ENCODE data around the gene ZNF280A.

DNA sequence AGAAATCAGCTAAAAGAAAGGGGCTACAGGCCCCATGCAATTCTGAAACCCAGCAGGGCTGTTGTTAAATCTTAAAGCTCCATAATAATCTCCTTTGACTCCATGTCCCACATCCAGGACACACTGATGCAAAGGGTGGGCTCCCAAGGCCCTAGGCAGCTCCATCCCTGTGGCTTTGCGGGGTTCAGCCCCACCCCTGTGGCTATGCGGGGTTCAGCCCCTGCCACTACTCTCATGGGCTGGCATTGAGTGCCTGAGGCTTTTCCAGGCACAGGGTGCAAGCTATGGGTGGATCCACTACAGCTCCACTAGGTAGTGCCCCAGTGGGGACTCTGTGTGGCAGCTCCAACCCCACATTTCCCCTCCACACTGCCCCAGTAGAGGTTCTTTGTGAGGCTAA lies 8.7 kb upstream of the ZNF280A start:
- no peak for TF ChIP-seq OSR1 (CRISPR knock-in tag; IDR thresholded peaks at IDR 0.05)
- no peak for TF ChIP-seq ARNTL (CRISPR knock-in tag; IDR thresholded peaks at IDR 0.05; ENCODE audit: borderline replicate concordance, low read depth)
- no peak for TF ChIP-seq ZFP3 (CRISPR knock-in tag; IDR thresholded peaks at IDR 0.05)
- TF ChIP-seq ZFP30 (CRISPR knock-in tag; IDR thresholded peaks at IDR 0.05), result no peak
- no peak for TF ChIP-seq TCF4 (CRISPR knock-in tag; IDR thresholded peaks at IDR 0.05; ENCODE audit: borderline replicate concordance)
- TF ChIP-seq, protein P1, sequence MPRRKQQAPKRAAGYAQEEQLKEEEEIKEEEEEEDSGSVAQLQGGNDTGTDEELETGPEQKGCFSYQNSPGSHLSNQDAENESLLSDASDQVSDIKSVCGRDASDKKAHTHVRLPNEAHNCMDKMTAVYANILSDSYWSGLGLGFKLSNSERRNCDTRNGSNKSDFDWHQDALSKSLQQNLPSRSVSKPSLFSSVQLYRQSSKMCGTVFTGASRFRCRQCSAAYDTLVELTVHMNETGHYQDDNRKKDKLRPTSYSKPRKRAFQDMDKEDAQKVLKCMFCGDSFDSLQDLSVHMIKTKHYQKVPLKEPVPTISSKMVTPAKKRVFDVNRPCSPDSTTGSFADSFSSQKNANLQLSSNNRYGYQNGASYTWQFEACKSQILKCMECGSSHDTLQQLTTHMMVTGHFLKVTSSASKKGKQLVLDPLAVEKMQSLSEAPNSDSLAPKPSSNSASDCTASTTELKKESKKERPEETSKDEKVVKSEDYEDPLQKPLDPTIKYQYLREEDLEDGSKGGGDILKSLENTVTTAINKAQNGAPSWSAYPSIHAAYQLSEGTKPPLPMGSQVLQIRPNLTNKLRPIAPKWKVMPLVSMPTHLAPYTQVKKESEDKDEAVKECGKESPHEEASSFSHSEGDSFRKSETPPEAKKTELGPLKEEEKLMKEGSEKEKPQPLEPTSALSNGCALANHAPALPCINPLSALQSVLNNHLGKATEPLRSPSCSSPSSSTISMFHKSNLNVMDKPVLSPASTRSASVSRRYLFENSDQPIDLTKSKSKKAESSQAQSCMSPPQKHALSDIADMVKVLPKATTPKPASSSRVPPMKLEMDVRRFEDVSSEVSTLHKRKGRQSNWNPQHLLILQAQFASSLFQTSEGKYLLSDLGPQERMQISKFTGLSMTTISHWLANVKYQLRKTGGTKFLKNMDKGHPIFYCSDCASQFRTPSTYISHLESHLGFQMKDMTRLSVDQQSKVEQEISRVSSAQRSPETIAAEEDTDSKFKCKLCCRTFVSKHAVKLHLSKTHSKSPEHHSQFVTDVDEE (CRISPR knock-in tag; IDR thresholded peaks at IDR 0.05), result no peak

Measured in SK-N-SH treated with all-trans-retinoic acid at 6 μM for 48 hours (cell line).